GM12878 (cell line): ENCODE results near the gene CBARP. TPM values are rescaled to one million over a fixed set of nuclear protein-coding genes. Genes with fewer than 3 reads are reported as not detected.

Source experiments
- ATAC-seq: fragments of 200-7000 bp; cut with Tn5 transposase; 3 replicates; pipeline ENCODE4 v1.9.1; 2020; ENCODE audit warnings: mild to moderate bottlenecking, moderate library complexity
- BruUV-seq: library from RNA; stranded (reverse); fragments of 400-500 nt; replicated peaks from 2 replicates; lab custom pipeline; 2021; lab: Mats Ljungman, UMichigan
- CTCF ChIA-PET: fragments of 300-600 bp; sonication (Branson Sonifier 250); formaldehyde crosslinking; extraction: SDS; loops from one replicate; lab custom pipeline; 2021; ENCODE audit warnings: inconsistent platforms; lab: Yijun Ruan, JAX
- POLR2A ChIA-PET: fragments of 350-600 bp; formaldehyde crosslinking; extraction: SDS; loops from one replicate; lab custom pipeline; 2021; ENCODE audit warnings: inconsistent platforms; lab: Charles Lee
- RAD21 ChIA-PET: fragments of 300-600 bp; sonication (Branson Sonifier 250); formaldehyde crosslinking; loops from one replicate; lab custom pipeline; 2023; ENCODE audit warnings: antibody characterized with exemption; ENCODE audit not compliant: unreplicated experiment; lab: Charles Lee
- SMC1A ChIA-PET: fragments of 300-600 bp; sonication (Branson Sonifier 250); formaldehyde crosslinking; loops from one replicate; lab custom pipeline; 2023; ENCODE audit not compliant: unreplicated experiment, uncharacterized antibody; lab: Charles Lee
- DNase-seq: peaks from one replicate; pipeline ENCODE4 v3.0.0-alpha.2; 2011; ENCODE audit warnings: low read depth, low spot score
- FAIRE-seq: peaks from 3 replicates; lab custom pipeline; 2011; peaks lifted over from hg19 to GRCh38; lab: Jason Lieb, UNC
- H2AFZ ChIP-seq: 2 replicates; pipeline ENCODE4 v1.6.0; 2011; ENCODE audit warnings: low read depth, low read length, control low read depth; ENCODE audit not compliant: control insufficient read depth
- H3K27ac ChIP-seq: 2 replicates; pipeline ENCODE4 v1.5.1; 2011; ENCODE audit warnings: control low read depth; ENCODE audit not compliant: control insufficient read depth, insufficient read depth
- H3K27me3 ChIP-seq, 2 experiments: replicated peaks in 1 of 2; 2 replicates each; pipeline versions ENCODE4 v1.6.0 to v1.6.1; 2011; ENCODE audit warnings: low read length in 1 of 2; ENCODE audit not compliant: control insufficient read depth in 2 of 2, insufficient read depth in 2 of 2
- H3K36me3 ChIP-seq, 2 experiments: 2 replicates each; pipeline ENCODE4 v1.5.1; 2011; ENCODE audit warnings: low read length in 1 of 2; ENCODE audit not compliant: control insufficient read depth in 2 of 2, insufficient read depth in 2 of 2
- H3K4me1 ChIP-seq: 2 replicates; pipeline ENCODE4 v1.6.1; 2011; ENCODE audit warnings: mild to moderate bottlenecking, low read length, moderate library complexity, mixed read lengths; ENCODE audit not compliant: control insufficient read depth, insufficient read depth
- H3K4me2 ChIP-seq: 2 replicates; pipeline ENCODE4 v1.6.0; 2011; ENCODE audit warnings: control low read depth; ENCODE audit not compliant: control insufficient read depth, insufficient read depth
- H3K4me3 ChIP-seq: fragments of 200-600 bp; sonication (generic); 2 replicates; pipeline ENCODE4 v1.5.1; 2016
- H3K79me2 ChIP-seq: 2 replicates; pipeline ENCODE4 v1.6.0; 2011; ENCODE audit warnings: low read length; ENCODE audit not compliant: control insufficient read depth, insufficient read depth
- H3K9ac ChIP-seq: 2 replicates; pipeline ENCODE4 v1.8.0; 2011; ENCODE audit warnings: low read length, control low read depth, mixed read lengths; ENCODE audit not compliant: control insufficient read depth, insufficient read depth
- H3K9me3 ChIP-seq: replicated peaks from 3 replicates; pipeline ENCODE4 v1.5.1; 2011; ENCODE audit warnings: mild to moderate bottlenecking, low read length; ENCODE audit not compliant: control insufficient read depth, insufficient read depth
- H4K20me1 ChIP-seq: 2 replicates; pipeline ENCODE4 v1.6.0; 2011; ENCODE audit not compliant: control insufficient read depth, insufficient read depth
- BMI1 ChIP-seq: fragments of 450-650 bp; IDR thresholded peaks from 2 replicates; pipeline ENCODE4 v1.6.1; 2016; ENCODE audit warnings: mild to moderate bottlenecking, moderate library complexity, borderline replicate concordance
- POLR2A ChIP-seq: IDR thresholded peaks from 2 replicates; pipeline ENCODE4 v1.6.1; 2011; ENCODE audit warnings: low read depth, mild to moderate bottlenecking, low read length
- RBBP5 ChIP-seq: fragments of 200-600 bp; sonication (generic); conservative IDR thresholded peaks from 2 replicates; pipeline ENCODE4 v1.6.1; 2016
- ZNF207 ChIP-seq: fragments of 450-650 bp; IDR thresholded peaks from 2 replicates; pipeline ENCODE4 v1.6.1; 2014; ENCODE audit warnings: antibody characterized with exemption, mild to moderate bottlenecking, borderline replicate concordance
- WGBS: methylation state at CpG from one replicate; pipeline ENCODE4 v1.1.6; 2016; ENCODE audit warnings: low lambda C conversion rate; ENCODE audit not compliant: insufficient replicate concordance, insufficient coverage; ENCODE audit errors: missing lambda C conversion rate; 5-methylcytosine and 5-hydroxymethylcytosine counted together
- in situ Hi-C: fragments of 300-500 bp; cut with MboI; formaldehyde crosslinking; loops from 9 replicates; pipeline ENCODE4 v1.14.3; 2018; ENCODE audit warnings: mixed read lengths
- intact Hi-C: fragments of 100-400 bp; cut with micrococcal nuclease; formaldehyde crosslinking; loops from one replicate; pipeline ENCODE4 v1.14.2; 2022; ENCODE audit not compliant: unreplicated experiment
- polyA plus RNA-seq, 11 experiments: library from polyadenylated mRNA; depleted of rRNA in 4 of 11; unstranded in 6 of 11; stranded (reverse) in 5 of 11; fragments of >200 nt; fragmentation: Nextera tagmentation in 4 of 11; fragmentation: Illumina TruSeq in 1 of 11; extraction: Ambion mirVana in 4 of 11; extraction: Trizol in 1 of 11; gene quantifications; 1 replicate in 1 of 11; 2 replicates in 10 of 11; pipeline versions ENCODE4 v1.2.1 to v1.2.3, GENCODE V29; 2011 to 2016; ENCODE audit warnings: inconsistent platforms in 2 of 11, missing spikeins in 2 of 11, low read depth in 1 of 11
- total RNA-seq, 4 experiments: library from RNA; depleted of rRNA in 3 of 4; stranded (reverse); fragments of >200 nt in 3 of 4; fragmentation: Illumina TruSeq in 1 of 4; extraction: Trizol in 1 of 4; gene quantifications; 2 replicates each; pipeline versions ENCODE4 v1.2.1 to v1.2.3, GENCODE V29; 2013 to 2021
- TF ChIP-seq, protein P1 (sequence below): IDR thresholded peaks from 2 replicates; pipeline ENCODE4 v1.6.1; 2012; ENCODE audit warnings: low read depth, low read length, improper control_type of control experiment
- TF ChIP-seq, protein P2 (sequence below): fragments of 450-650 bp; IDR thresholded peaks from 2 replicates; pipeline ENCODE4 v1.6.1; 2017; ENCODE audit warnings: mild to moderate bottlenecking, moderate library complexity

CBARP gene
- total and polyA plus RNA-seq, 10 of the 15 experiments (the other 5 are each of a cell fraction or from before 2014, with no cell fraction given) = 0.04 to 0.59 (median 0.18) TPM; not detected in 3

DNA sequence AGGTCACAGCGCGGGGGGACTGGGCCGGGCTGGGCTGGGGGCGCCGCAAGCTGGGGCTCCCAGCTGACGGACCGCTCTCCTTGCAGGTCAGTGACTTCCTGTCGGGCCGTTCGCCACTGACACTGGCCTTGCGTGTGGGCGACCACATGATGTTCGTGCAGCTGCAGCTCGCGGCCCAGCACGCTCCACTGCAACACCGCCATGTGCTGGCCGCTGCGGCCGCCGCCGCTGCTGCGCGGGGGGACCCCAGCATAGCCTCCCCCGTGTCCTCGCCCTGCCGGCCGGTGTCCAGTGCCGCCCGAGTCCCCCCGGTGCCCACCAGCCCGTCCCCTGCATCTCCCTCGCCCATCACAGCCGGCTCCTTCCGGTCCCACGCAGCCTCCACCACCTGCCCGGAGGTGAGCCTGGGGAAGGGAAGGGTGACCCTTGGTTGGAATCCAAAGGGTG, 16.3 kb upstream of the CBARP start:
- no peak for DNase-seq
- in situ Hi-C loops = no loop called here
- Histone ChIP-seq H3K4me2 (0 out of 2 replicates have a peak overlapping the region, but pooled peaks have one; percentile 53), H4K20me1 (no peaks in the 10 kb centered on the region), H3K9ac (no peak overlapping the region), H3K36me3 (peaks cover 14 to 29% of the 10 kb centered on the region in 2 experiments; a peak in 3 of 4 replicates), H2AFZ (no peak overlapping the region), H3K27ac (no peak overlapping the region; the same call in 1 of the 2 replicates), H3K79me2 (peaks cover 61% of the 10 kb centered on the region), H3K27me3 (no peaks in the 10 kb centered on the region), H3K4me1 (peaks cover 16% of the 10 kb centered on the region), H3K4me3 (no peak overlapping the region), H3K9me3 (no peaks in the 10 kb centered on the region)
- intact Hi-C loops = no loop called here
- ChIA-PET POLR2A (interaction anchor here (1.5 to 2.9 kb wide), 3 partner anchors 10 to 19 kb away, joined by 8 to 22 read pairs (median 14); no protein-coding TSS in a partner anchor), SMC1A (interaction anchor here (1.9 kb wide), 1 partner anchor 12 kb away, joined by 14 read pairs; no protein-coding TSS in a partner anchor), RAD21 (interaction anchor here (2.0 to 2.9 kb wide), 2 partner anchors 10 to 12 kb away, joined by 15 to 47 read pairs; no protein-coding TSS in a partner anchor), CTCF (interaction anchor here (1.2 to 2.3 kb wide), 4 partner anchors 8 to 14 kb away, joined by 4 to 26 read pairs (median 14); no protein-coding TSS in a partner anchor)
- peak; percentile 32; the same call in 1 of the 2 replicates for TF ChIP-seq POLR2A
- TF ChIP-seq, protein P1, sequence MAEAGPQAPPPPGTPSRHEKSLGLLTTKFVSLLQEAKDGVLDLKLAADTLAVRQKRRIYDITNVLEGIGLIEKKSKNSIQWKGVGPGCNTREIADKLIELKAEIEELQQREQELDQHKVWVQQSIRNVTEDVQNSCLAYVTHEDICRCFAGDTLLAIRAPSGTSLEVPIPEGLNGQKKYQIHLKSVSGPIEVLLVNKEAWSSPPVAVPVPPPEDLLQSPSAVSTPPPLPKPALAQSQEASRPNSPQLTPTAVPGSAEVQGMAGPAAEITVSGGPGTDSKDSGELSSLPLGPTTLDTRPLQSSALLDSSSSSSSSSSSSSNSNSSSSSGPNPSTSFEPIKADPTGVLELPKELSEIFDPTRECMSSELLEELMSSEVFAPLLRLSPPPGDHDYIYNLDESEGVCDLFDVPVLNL = no peak
- no peak for TF ChIP-seq BMI1
- no peak for TF ChIP-seq RBBP5
- TF ChIP-seq ZNF207 = no peak
- TF ChIP-seq, protein P2, sequence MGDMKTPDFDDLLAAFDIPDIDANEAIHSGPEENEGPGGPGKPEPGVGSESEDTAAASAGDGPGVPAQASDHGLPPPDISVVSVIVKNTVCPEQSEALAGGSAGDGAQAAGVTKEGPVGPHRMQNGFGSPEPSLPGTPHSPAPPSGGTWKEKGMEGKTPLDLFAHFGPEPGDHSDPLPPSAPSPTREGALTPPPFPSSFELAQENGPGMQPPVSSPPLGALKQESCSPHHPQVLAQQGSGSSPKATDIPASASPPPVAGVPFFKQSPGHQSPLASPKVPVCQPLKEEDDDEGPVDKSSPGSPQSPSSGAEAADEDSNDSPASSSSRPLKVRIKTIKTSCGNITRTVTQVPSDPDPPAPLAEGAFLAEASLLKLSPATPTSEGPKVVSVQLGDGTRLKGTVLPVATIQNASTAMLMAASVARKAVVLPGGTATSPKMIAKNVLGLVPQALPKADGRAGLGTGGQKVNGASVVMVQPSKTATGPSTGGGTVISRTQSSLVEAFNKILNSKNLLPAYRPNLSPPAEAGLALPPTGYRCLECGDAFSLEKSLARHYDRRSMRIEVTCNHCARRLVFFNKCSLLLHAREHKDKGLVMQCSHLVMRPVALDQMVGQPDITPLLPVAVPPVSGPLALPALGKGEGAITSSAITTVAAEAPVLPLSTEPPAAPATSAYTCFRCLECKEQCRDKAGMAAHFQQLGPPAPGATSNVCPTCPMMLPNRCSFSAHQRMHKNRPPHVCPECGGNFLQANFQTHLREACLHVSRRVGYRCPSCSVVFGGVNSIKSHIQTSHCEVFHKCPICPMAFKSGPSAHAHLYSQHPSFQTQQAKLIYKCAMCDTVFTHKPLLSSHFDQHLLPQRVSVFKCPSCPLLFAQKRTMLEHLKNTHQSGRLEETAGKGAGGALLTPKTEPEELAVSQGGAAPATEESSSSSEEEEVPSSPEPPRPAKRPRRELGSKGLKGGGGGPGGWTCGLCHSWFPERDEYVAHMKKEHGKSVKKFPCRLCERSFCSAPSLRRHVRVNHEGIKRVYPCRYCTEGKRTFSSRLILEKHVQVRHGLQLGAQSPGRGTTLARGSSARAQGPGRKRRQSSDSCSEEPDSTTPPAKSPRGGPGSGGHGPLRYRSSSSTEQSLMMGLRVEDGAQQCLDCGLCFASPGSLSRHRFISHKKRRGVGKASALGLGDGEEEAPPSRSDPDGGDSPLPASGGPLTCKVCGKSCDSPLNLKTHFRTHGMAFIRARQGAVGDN = no peak
- no peak for FAIRE-seq
- BruUV-seq = no TSS peak
- WGBS = 76% methylated on average over 15 of the region's 37 CpGs
- no peak for ATAC-seq
